DND-41 (cell line): ENCODE data around the gene DDX39B.

Experiments used
- ATAC-seq: fragments of 200-7000 bp; cut with Tn5 transposase; 3 replicates; pipeline ENCODE4 v1.9.1; 2021; ENCODE audit warnings: low read depth; ENCODE audit not compliant: insufficient read depth
- DNase-seq: peaks from one replicate; pipeline ENCODE4 v3.0.0-alpha.2; 2020
- H2AFZ ChIP-seq: 2 replicates; pipeline ENCODE4 v1.6.0; 2012; ENCODE audit warnings: low read depth, low read length
- H3K27ac ChIP-seq: 2 replicates; pipeline ENCODE4 v1.5.1; 2012; ENCODE audit warnings: low read length, inconsistent platforms
- H3K27me3 ChIP-seq: fragments of 200-600 bp; sonication (generic); 2 replicates; pipeline ENCODE4 v1.6.0; 2012; ENCODE audit warnings: low read length, mild to moderate bottlenecking, inconsistent platforms; ENCODE audit not compliant: insufficient read depth, poor library complexity
- H3K36me3 ChIP-seq: 2 replicates; pipeline ENCODE4 v1.5.1; 2012; ENCODE audit warnings: low read length, inconsistent platforms; ENCODE audit not compliant: insufficient read depth
- H3K4me1 ChIP-seq: 2 replicates; pipeline ENCODE4 v1.5.1; 2012; ENCODE audit warnings: mild to moderate bottlenecking, low read length; ENCODE audit not compliant: insufficient read depth
- H3K4me2 ChIP-seq: 2 replicates; pipeline ENCODE4 v1.6.0; 2012; ENCODE audit warnings: mild to moderate bottlenecking, moderate library complexity, low read length, inconsistent platforms; ENCODE audit not compliant: insufficient read depth
- H3K4me3 ChIP-seq, 2 experiments: fragments of 200-600 bp in 1 of 2; shearing (Covaris generic) in 1 of 2; 2 replicates each; pipeline ENCODE4 v1.5.1; 2012 to 2016; ENCODE audit warnings: inconsistent platforms in 2 of 2, low read length in 2 of 2, mild to moderate bottlenecking in 2 of 2, low read depth in 1 of 2, moderate library complexity in 1 of 2
- H3K79me2 ChIP-seq: 2 replicates; pipeline ENCODE4 v1.6.0; 2012; ENCODE audit warnings: low read length, inconsistent platforms; ENCODE audit not compliant: insufficient read depth
- H3K9ac ChIP-seq: 2 replicates; pipeline ENCODE4 v1.6.0; 2012; ENCODE audit warnings: low read depth, mild to moderate bottlenecking, inconsistent platforms, low read length, moderate library complexity
- H3K9me3 ChIP-seq: 2 replicates; pipeline ENCODE4 v1.5.1; 2012; ENCODE audit warnings: low read length, moderate library complexity, mild to moderate bottlenecking, inconsistent platforms; ENCODE audit not compliant: insufficient read depth, severe bottlenecking
- H4K20me1 ChIP-seq: 2 replicates; pipeline ENCODE4 v1.6.0; 2012; ENCODE audit warnings: low read length; ENCODE audit not compliant: insufficient read depth
- EZH2 ChIP-seq: IDR thresholded peaks from 3 replicates; pipeline ENCODE4 v1.6.1; 2012; ENCODE audit warnings: borderline replicate concordance, low read depth, mild to moderate bottlenecking, moderate library complexity, low read length, inconsistent platforms; ENCODE audit not compliant: severe bottlenecking
- TF ChIP-seq, protein P1 (sequence below): IDR thresholded peaks from 2 replicates; pipeline ENCODE4 v1.5.1; 2012; ENCODE audit warnings: borderline replicate concordance, low read length, moderate library complexity, mild to moderate bottlenecking; ENCODE audit not compliant: poor library complexity, severe bottlenecking; ENCODE audit errors: extremely low read depth

DDX39B gene

DNA sequence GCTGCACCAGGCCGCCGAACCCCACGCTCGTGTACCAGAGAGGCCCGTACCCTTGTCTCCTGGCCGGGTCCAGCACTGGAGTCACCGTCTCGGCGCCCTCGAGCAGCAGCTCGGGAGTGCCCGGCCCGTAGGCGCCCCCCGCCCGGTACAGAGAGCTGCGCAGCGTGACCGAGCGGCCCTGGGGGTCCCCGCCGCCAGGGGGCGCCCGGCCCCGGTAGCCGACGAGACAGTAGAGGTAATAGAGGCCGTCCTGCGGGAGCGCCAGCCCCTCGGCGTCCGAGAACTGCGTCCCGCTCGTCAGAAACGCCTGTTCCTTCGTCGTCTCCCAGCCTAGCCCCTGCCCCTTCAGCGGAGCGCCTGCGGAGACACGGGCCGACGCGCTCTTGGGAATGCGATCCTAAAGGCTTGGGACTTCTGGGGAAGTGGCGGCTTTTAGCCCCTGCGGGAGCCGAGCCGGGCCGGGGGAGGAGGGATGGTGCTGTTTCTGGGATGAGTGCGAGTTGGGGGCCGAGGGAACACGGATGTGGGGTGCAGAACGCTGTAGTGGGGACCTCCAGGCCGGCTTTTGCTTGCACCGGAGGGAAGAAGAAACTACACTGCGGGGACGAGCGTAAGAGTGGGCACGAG lies 39.1 kb upstream of the DDX39B start:
- H3K9me3 ChIP-seq = no peaks in the 10 kb centered on the region
- peak overlapping the region; percentile 78 to 95 for H3K4me3 ChIP-seq
- H4K20me1 ChIP-seq = no peaks in the 10 kb centered on the region
- ATAC-seq (peak; percentile 78), DNase-seq (peak; percentile 90)
- H3K27me3 ChIP-seq = peaks cover 10% of the 10 kb centered on the region
- peak overlapping the region; percentile 100 for H2AFZ ChIP-seq
- H3K36me3 ChIP-seq = no peaks in the 10 kb centered on the region; the same call in 1 of the 2 replicates
- H3K27ac ChIP-seq = peak overlapping the region; percentile 76
- peaks cover 4% of the 10 kb centered on the region; the same call in 1 of the 2 replicates for H3K79me2 ChIP-seq
- peak; percentile 52 for TF ChIP-seq EZH2
- TF ChIP-seq, protein P1, sequence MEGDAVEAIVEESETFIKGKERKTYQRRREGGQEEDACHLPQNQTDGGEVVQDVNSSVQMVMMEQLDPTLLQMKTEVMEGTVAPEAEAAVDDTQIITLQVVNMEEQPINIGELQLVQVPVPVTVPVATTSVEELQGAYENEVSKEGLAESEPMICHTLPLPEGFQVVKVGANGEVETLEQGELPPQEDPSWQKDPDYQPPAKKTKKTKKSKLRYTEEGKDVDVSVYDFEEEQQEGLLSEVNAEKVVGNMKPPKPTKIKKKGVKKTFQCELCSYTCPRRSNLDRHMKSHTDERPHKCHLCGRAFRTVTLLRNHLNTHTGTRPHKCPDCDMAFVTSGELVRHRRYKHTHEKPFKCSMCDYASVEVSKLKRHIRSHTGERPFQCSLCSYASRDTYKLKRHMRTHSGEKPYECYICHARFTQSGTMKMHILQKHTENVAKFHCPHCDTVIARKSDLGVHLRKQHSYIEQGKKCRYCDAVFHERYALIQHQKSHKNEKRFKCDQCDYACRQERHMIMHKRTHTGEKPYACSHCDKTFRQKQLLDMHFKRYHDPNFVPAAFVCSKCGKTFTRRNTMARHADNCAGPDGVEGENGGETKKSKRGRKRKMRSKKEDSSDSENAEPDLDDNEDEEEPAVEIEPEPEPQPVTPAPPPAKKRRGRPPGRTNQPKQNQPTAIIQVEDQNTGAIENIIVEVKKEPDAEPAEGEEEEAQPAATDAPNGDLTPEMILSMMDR = peak; percentile 94
- H3K4me1 ChIP-seq = peaks cover 49% of the 10 kb centered on the region
- peak overlapping the region; percentile 91 for H3K9ac ChIP-seq
- peak overlapping the region; percentile 99 for H3K4me2 ChIP-seq

DNA sequence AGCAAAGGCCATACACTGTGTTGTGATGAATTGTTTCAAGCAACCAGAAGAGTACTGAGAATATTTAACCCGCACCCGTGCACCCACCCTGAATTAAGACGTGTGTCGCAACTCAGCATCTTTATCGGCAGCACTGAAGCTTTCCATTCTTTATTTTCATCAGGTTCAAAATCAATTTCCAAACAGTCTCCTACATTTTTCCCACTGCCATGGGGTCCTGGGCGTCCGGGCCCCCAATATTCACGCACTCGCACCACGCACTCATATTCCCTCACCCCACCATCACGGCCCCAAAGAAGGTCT lies 38.6 kb upstream of the DDX39B start:
- peak overlapping the region; percentile 53; the same call in 1 of the 2 replicates for H3K27ac ChIP-seq
- peaks cover 10% of the 10 kb centered on the region for H3K27me3 ChIP-seq
- peak overlapping the region; percentile 99 for H3K4me2 ChIP-seq
- H3K9ac ChIP-seq = peak overlapping the region; percentile 91
- peak overlapping the region; percentile 100 for H2AFZ ChIP-seq
- H3K79me2 ChIP-seq = peaks cover 4% of the 10 kb centered on the region; the same call in 1 of the 2 replicates
- ATAC-seq = no peak
- H3K4me1 ChIP-seq = peaks cover 49% of the 10 kb centered on the region
- no peak for TF ChIP-seq EZH2
- TF ChIP-seq, protein P1 = no peak
- H3K9me3 ChIP-seq = no peaks in the 10 kb centered on the region
- peak overlapping the region; percentile 78 to 95; a peak in 3 of 4 replicates for H3K4me3 ChIP-seq
- no peak for DNase-seq
- H4K20me1 ChIP-seq = no peaks in the 10 kb centered on the region
- H3K36me3 ChIP-seq = no peaks in the 10 kb centered on the region; the same call in 1 of the 2 replicates

DNA sequence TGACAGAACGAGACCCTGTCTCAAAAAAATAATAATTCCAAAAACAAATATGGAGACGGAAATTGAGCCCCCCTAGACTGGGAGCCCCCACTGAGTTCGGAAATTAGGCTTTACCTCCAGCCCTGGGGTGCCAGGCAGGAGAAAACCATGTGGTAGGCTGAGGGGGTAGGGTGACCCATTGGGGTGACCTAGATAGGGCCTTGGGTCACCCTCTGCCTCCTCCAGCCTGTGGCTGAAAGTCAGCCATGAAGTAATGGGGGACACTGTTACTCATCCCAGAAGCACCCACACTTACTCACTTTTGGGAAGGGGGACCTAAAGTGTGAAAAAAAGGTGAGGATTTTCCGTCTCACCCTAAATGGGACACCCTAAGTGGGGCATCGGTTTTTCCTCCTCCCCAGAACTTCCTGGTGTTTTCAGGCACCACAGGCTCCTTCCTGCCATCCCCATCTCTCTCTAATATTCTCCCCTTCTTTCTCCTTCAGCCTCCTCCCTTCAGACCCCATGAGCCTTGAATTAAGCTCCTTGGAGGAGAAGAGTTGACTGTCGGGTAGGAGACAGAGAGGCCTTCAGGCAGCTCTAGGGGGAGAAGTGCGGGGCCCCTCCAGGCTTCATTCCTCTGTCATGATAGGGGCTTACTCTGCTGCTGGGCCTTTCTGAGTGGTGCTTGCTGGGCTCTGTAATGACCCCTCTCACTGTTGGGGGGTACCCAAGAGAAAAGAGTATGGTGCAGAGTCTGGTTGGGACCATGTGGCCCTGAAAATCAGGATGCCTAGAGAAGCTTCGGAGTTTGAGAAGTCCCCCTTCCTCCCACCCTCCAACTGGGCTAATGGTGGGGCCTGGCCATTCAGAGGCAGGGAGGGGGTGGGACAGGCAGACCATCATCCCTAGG lies 38.0 kb upstream of the DDX39B start:
- Histone ChIP-seq H3K79me2 (peaks cover 4% of the 10 kb centered on the region; the same call in 1 of the 2 replicates), H4K20me1 (no peaks in the 10 kb centered on the region), H3K4me2 (peak overlapping the region; percentile 99), H3K4me3 (no peak overlapping the region; a peak in 1 of 4 replicates), H3K9me3 (no peaks in the 10 kb centered on the region), H3K27me3 (peaks cover 10% of the 10 kb centered on the region), H3K9ac (no peak overlapping the region), H3K27ac (no peak overlapping the region), H3K36me3 (no peaks in the 10 kb centered on the region; the same call in 1 of the 2 replicates), H3K4me1 (peaks cover 52% of the 10 kb centered on the region), H2AFZ (no peak overlapping the region)
- DNase-seq = no peak
- ATAC-seq = no peak
- TF ChIP-seq, protein P1 = no peak
- no peak for TF ChIP-seq EZH2
